Activated CD4-positive, alpha-beta T cell treated with anti-CD3 and anti-CD28 coated beads, Interleukin-2, amount 10 ng/mL, durations not matched to agents 7 days and 5 days (primary cell): ENCODE results near the gene LST1. TPM values are rescaled to one million over a fixed set of nuclear protein-coding genes. Genes with fewer than 3 reads are reported as not detected.

Experiments used
- microRNA-seq: library from miRNA; unstranded; fragments of <30 nt; microRNA quantifications from one replicate; pipeline ENCODE4 v1.2.0, GENCODE V29; 2021; ENCODE audit warnings: borderline microRNAs expressed, borderline replicate concordance
- total RNA-seq, 2 experiments: library from RNA; stranded (reverse); gene quantifications; one replicate each; pipeline ENCODE4 v1.2.3, GENCODE V29; 2021

LST1 gene
- total RNA-seq, 2 experiments from 2014 or later, result 33.3 to 36.8 TPM

Small RNA genes within 50 kb of the gene (microRNA-seq; reads per million reads assigned to microRNA genes)
- 0.63 reads per million for gene MIR6832

Other genes starting within 250 kb of the LST1 start
- gene HLA-B, start 229.1 kb upstream of the LST1 start, total RNA-seq, result 1,000 to 10,000 TPM; 4,654 to 4,702 TPM
- 10 to 100 TPM; 10.5 to 10.8 TPM for gene MICA, start 182.7 kb upstream of the LST1 start, total RNA-seq
- gene MICB, start 88.1 kb upstream of the LST1 start, total RNA-seq, result 10 to 100 TPM; 54.2 to 55.7 TPM
- not detected for gene MCCD1, start 57.3 kb upstream of the LST1 start, total RNA-seq
- gene DDX39B, start 44.3 kb upstream of the LST1 start, total RNA-seq, result 100 to 1,000 TPM; 420 to 442 TPM
- 1 to 10 TPM; 3.6 to 3.7 TPM for gene ATP6V1G2, start 39.7 kb upstream of the LST1 start, total RNA-seq
- 10 to 100 TPM; 15.8 to 16.0 TPM for gene NFKBIL1, start 38.7 kb upstream of the LST1 start, total RNA-seq
- 10 to 100 TPM; 20.9 to 27.0 TPM for gene LTA, start 14.0 kb upstream of the LST1 start, total RNA-seq
- 10 to 100 TPM; 46.5 to 47.1 TPM for gene TNF, start 10.7 kb upstream of the LST1 start, total RNA-seq
- 100 to 1,000 TPM; 585 to 747 TPM for gene LTB, start 3.9 kb upstream of the LST1 start, total RNA-seq
- gene NCR3, start 6.7 kb downstream of the LST1 start, total RNA-seq, result 10 to 100 TPM; 20.0 to 23.8 TPM
- 10 to 100 TPM; 48.0 to 54.2 TPM for gene AIF1, start 29.0 kb downstream of the LST1 start, total RNA-seq
- gene PRRC2A, start 34.4 kb downstream of the LST1 start, total RNA-seq, result 100 to 1,000 TPM; 240 to 246 TPM
- gene BAG6, start 66.4 kb downstream of the LST1 start, total RNA-seq, result 100 to 1,000 TPM; 268 to 286 TPM
- gene APOM, start 69.6 kb downstream of the LST1 start, total RNA-seq, result 1 to 10 TPM; 3.9 to 4.5 TPM
- 10 to 100 TPM; 20.2 to 20.9 TPM for gene C6orf47, start 74.5 kb downstream of the LST1 start, total RNA-seq
- gene GPANK1, start 78.7 kb downstream of the LST1 start, total RNA-seq, result 10 to 100 TPM; 34.4 to 42.9 TPM
- 100 to 1,000 TPM; 218 to 273 TPM for gene CSNK2B, start 79.8 kb downstream of the LST1 start, total RNA-seq
- 10 to 100 TPM; 26.0 to 27.4 TPM for gene LY6G5B, start 83.7 kb downstream of the LST1 start, total RNA-seq
- gene LY6G5C, start 94.8 kb downstream of the LST1 start, total RNA-seq, result 1 to 10 TPM; 1.7 to 2.1 TPM
- 10 to 100 TPM; 47.2 to 54.1 TPM for gene ABHD16A, start 117.0 kb downstream of the LST1 start, total RNA-seq
- gene LY6G6F, start 120.6 kb downstream of the LST1 start, total RNA-seq, result not detected
- not detected for gene LY6G6D, start 129.1 kb downstream of the LST1 start, total RNA-seq
- gene LY6G6C, start 135.5 kb downstream of the LST1 start, total RNA-seq, result not detected
- under 1 TPM; 0.15 to 0.19 TPM for gene MPIG6B, start 137.1 kb downstream of the LST1 start, total RNA-seq
- 10 to 100 TPM; 13.3 to 15.4 TPM for gene DDAH2, start 143.0 kb downstream of the LST1 start, total RNA-seq
- 100 to 1,000 TPM; 525 to 561 TPM for gene CLIC1, start 150.3 kb downstream of the LST1 start, total RNA-seq
- 10 to 100 TPM; 56.1 to 58.0 TPM for gene MSH5, start 153.7 kb downstream of the LST1 start, total RNA-seq
- 10 to 100 TPM in 1 of 2 experiments, 1 to 10 TPM in 1; 9.8 to 12.0 TPM for gene SAPCD1, start 176.4 kb downstream of the LST1 start, total RNA-seq
- gene VWA7, start 191.1 kb downstream of the LST1 start, total RNA-seq, result 1 to 10 TPM; 5.2 to 5.4 TPM
- gene VARS1, start 209.5 kb downstream of the LST1 start, total RNA-seq, result 100 to 1,000 TPM in 1 of 2 experiments, 10 to 100 TPM in 1; 85.0 to 100 TPM
- 100 to 1,000 TPM; 103 to 109 TPM for gene LSM2, start 220.7 kb downstream of the LST1 start, total RNA-seq
- 1 to 10 TPM; 3.3 to 3.5 TPM for gene HSPA1L, start 229.0 kb downstream of the LST1 start, total RNA-seq
- gene HSPA1A, start 229.3 kb downstream of the LST1 start, total RNA-seq, result 10 to 100 TPM; 89.8 to 92.7 TPM
- gene HSPA1B, start 241.5 kb downstream of the LST1 start, total RNA-seq, result 10 to 100 TPM; 44.0 to 47.2 TPM